SKM-1 (cell line): ENCODE data around the gene IL1F10.
"Not testable (repeated sequence)": the region's sequence is repeated elsewhere in the genome, so short reads cannot be mapped to it uniquely, and the experiment has no call there.

Experiments used
- DNase-seq: peaks from one replicate; lab custom pipeline; 2025; ENCODE audit not compliant: unreplicated experiment; lab: John Stamatoyannopoulos, UW

IL1F10 gene

DNA sequence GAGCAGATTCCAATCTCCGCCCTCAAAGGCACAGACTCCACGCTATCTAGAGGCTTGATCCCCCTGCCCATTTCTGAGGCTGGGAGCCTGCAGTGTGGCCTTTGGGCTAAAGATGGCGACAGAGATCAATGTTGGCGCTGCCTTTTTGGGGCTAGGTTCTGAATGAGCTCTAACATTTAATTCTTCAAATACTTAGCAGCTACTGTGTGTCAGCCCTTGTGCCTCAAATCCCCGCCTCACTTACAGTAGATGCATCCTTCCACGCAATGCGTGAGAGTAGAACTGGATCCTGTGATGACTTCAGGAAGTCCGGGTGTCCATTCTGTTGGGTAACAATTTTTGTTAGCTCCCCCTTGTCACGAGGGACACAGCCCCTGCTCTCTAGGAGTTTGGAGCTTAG lies 12.4 kb downstream of the IL1F10 start:
- no peak for DNase-seq

DNA sequence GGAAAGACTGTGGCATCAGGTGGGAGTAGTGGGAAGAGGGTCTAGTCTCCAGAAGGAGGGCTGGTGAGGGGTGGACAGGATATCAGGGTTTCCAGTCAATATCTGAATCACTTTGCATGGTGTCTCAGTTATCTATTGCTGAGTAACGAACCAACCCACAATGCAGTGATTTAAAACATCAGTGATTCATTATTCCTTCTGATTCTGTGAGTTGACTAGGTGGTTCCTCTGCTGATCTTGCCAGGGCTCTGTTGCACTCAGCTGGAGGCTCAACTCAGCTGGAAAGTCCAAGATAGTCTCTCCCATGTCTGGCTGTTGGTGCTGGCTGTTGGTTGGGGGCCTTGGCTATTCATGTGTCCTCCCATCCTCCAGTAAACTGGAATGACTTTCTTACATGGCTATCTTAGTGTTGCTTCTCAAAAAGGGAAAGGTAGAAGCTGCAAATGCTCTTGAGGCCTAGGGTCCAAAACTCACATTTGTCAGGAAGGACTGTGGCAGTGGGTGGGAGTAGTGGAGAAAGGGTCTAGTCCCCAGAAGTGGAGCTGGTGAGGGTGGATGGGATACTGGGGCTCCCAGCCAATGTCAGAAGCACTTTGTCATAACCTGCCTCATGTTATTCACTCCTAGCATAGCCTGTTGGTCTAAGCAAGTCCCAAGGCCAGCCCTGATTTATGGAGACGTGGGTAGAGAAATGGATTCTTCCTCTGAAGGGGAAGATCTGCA lies 13.9 kb downstream of the IL1F10 start:
- no peak for DNase-seq

DNA sequence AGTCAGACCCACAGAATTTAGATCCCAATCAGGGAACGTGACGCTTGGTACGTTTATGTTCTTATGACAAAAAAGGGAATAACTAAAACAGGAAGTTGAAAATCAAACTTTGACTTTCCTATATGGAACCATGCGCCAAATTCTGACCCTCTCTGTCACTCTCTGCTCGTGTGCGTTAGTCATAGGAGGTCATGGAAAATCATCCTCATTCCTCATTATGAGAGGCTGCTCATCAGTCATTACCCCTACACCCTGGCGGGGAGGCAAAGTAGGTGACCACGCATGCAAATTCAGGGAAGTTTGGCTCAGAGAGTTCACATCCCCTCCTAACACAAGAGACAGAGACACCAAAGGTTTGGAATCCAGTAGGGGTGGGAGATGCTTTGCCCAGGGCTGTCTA lies 15.5 kb downstream of the IL1F10 start:
- DNase-seq: no peak

DNA sequence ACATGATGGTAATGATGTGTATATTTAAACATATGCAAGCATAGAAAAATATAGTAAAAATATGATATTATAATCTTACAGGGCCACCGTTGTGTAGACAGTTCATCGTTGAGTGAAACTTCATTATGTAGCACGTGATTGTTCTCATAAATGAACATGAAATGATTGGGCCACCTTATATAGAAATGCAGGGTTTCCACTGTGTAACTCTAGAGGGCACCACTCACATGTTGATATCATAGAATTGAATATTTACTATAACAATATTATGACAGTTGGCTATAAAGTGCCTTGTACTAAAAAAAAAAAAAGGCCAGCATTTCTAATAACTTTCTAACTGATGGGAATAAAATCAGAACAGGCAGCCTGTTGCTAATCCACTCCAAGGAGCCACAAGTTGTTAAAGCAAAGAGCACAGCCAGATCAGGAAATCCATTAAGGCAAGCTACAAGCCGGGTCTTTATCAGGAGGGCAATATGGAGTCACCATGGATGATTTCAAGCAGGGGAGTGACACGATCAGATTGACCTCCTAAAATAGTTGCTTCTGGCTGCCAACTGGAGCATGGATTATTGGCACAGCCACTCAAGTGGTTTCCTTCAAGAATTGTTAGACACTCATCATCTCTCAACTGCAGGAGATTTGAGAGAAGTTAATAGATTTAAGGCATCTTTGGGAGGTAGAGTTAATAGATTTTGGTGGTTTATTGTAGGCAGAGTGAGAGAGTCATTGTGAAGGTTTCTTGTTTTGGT lies 16.7 kb downstream of the IL1F10 start:
- peak; percentile 8 for DNase-seq

DNA sequence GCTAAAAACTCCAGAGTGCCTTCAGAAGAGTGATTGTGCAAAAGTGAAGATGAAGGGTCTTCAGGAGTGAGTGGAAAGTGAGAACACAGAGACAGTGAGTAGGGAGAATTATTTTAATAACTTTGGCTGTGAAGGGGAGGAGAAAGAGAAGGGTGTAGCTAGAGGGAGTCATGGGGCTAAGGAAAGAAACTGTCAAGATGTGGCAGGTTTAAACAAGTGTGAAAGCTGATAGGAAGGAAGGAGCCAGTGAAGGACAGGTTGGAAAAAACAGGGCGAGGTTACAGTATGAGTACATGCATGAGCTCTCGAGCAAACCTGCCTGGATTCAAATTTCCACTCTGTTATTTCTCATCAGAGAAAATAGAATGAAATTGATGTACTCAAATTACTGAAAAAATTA lies 17.8 kb downstream of the IL1F10 start:
- DNase-seq: no peak

DNA sequence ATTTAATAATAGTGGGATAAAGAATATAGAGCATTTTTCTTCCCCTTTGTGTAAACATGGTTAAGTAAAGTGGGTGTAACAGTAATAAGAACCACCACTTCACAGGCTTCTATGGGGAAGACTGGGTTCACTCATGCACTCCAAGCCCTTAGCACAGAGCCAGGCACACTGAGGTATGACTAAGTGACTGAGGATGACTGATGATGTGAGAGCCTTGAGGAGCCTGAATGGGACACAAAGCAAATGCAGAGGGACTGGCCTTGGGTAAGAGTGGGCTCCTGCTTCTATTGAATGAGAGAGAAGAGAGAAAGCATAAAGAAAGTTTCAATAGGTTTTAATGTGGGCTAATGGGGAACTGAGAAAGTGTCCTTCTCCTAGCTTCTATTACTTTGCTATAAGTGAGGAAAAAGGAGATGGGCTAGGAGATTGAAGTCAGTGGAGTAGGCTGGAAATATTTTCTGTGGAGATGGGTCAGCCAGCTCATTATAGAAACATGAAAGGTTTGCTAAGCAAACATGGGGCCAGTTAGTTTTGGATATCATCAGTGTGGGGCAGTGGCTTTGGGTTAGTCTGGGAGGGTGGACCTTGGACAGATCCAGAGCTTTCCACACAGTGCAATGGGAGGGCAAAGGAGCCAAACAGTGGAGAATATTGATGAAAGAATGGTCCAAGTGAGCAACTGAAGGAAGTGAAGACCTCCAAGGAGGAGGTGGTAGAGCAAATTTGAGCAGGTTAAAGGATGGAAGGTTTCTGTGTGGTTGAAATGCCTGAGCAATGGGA lies 20.6 kb downstream of the IL1F10 start:
- no peak for DNase-seq

DNA sequence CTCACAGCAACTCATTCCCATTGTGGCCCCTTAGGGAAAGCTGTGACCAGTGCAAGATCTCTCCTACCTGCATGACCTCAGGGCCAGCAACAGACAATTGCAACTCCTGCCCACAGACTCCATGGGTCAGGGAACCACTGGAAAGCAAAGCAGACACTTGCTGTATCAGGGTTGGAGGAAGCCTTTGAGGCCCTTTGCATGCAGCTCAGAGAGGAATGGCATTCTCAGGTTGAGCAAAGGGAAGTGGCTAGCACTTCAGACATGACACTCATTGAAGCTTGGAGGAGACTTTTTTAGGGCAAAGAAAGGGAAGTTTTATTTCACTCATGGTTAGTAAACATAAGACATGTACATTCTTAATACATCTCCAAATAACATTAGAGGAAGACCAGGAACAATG lies 22.1 kb downstream of the IL1F10 start:
- peak; percentile 35 for DNase-seq

DNA sequence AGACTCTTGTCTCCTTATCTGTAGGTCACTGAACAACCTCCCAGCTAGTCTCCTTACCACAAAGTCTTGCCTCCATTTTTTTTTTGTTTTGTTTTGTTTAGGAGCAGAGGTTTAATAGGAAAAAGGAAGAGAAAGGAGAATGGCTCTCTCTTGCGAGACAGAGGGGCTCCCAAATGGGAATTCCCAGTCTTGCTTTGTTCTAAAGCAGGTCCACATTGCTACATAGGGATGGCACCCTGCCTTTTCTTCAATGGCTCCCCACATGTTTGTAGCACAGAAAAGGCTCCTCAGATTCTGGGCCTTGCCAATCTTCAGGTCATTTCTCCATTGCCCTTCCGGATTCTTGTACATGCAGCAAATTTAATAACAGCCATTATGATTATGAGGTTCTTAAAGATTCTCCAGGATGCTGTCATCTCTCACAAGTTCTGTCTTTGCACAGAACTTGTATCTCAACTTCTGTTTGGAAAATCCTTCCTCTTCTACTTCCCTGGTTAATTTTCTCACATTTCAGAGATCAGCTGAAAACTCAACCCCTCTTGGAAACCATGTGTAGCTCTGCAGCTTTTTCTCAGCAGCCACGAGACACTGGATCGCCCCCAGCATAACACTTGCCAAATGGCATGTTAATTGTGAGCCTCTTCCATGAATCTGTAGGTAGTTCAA lies 23.6 kb downstream of the IL1F10 start:
- no peak for DNase-seq

DNA sequence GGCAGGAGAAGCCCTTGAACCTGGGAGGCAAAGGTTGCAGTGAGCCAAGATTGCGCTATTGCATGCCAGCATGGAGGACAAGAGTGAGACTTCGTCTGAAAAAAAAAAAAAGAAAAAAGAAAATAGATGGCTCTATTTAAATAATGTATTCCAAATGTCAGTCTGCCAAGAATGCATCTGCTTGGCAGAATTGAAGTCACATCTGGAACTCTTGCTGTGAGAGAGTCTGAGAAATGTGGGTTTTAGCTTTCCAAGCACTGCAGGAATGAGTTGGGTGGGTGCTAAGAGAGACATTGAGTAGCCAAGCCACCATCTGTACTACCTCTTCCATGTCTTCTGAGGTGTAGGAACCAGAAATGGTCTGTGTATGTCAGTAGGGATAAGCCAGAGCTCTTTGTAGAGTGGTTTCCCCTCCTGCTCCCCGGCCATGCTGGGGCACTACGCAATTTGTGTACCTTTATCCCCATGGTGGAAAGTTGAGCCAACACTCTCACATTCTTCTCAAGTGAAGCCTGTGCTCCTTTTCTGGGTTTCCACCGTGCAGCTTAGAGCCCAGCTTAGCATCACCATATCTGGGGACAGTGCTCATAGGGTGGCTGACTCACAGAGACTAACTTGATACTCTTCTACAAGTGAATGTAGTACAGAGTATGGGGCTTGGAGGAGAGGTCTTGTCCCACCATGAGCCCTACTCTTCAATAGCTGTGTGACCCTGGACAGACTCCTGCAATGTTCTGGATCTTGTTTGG lies 25.3 kb downstream of the IL1F10 start:
- no peak for DNase-seq

DNA sequence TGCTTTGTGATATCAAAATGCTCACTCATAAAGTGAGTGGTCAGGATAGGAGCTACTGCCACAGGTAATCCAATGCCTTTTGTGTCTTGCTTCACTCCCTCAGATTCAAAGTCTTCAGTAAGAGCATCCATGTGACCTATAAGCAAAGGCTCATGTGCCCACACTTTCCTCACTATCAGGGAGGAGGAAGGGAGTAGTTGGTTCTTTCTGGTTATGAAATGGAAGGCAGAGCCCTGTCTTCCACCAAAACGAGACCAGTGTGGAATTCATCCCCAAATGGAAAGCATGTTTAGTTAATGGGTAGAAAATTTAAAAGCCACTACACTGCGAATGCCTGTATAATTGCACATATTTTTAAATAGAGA lies 25.8 kb downstream of the IL1F10 start:
- no peak for DNase-seq

DNA sequence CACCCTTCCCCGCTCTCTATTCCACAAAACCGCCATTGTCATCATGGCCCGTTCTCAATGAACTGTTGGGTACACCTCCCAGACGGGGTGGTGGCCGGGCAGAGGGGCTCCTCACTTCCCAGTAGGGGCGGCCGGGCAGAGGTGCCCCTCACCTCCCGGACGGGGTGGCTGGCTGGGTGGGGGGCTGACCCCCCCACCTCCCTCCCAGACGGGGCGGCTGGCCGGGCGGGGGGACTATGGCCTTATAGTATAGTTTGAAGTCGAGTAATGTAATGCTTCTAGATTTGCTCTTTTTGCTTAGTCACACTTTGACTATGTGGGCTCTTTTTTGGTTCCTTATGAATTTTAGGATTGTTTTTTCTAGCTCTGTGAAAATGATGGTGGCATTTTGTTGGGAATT lies 28.5 kb downstream of the IL1F10 start:
- DNase-seq: not testable (repeated sequence)

DNA sequence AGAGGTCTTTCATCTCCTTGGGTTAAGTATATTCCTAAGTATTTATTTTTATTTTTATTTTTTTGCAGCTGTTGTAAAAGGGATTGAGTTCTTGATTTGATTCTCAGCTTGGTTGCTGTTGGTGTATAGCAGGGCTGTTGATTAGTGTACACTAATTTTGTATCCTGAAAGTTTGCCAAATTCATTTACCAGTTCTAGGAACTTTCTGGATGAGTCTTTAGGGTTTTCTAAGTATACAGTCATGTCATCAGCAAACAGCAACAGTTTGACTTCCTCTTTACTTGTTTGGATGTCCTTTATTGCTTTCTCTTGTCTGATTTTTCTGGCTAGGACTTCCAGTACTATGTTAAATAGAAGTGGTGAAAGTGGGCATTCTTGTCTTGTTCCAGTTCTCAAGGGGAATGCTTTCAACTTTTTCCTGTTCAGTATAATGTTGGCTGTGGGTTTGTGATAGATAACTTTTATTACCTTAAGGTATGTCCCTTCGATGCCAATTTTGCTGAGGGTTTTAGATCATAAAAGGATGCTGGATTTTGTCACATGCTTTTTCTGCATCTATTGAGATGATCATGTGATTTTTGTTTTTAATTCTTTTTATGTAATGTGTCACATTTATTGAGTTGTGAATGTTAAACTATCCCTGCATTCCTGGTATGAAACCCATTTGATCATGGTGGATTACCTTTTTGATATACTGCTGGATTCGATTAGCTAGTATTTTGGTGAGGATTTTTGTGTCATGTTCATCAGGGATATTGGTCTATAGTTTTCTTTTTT lies 29.3 kb downstream of the IL1F10 start:
- DNase-seq: not testable (repeated sequence)

DNA sequence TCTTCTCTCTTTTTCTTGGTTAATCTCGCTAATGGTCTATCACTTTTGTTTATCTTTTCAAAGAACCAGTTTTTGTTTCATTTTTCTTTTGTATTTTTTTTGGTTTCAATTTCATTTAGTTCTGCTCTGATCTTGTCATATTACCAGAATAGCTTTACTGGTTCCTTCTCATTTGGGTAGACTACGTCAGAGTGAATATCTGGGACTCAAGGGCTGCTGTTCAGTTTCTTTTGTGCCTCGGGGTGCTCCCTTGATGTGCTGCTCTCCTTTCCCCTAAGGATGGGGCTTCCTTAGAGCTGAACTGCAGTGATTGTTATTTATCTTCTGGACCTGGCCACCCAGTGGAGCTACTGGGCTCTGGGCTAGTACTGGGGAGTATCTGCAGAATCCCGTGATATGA lies 30.3 kb downstream of the IL1F10 start:
- DNase-seq: no peak

DNA sequence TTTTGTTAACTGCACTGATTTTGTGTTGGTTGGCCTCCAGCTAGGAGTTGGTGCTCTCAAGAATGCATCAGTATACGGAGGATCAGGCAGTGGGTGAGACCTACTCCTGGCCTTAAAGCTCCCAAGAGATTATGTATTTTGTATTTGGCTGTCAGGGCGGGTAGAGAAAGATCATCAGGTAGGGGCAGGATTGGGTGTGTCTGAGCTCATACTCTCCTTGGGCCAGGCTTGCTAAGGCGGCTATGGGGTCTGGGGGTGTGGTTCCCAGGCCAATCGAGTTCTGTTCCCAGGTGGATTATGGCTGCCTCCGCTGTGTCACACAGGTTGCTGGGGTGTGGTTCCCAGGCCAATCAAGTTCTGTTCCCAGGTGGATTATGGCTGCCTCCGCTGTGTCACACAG lies 30.8 kb downstream of the IL1F10 start:
- no peak for DNase-seq

DNA sequence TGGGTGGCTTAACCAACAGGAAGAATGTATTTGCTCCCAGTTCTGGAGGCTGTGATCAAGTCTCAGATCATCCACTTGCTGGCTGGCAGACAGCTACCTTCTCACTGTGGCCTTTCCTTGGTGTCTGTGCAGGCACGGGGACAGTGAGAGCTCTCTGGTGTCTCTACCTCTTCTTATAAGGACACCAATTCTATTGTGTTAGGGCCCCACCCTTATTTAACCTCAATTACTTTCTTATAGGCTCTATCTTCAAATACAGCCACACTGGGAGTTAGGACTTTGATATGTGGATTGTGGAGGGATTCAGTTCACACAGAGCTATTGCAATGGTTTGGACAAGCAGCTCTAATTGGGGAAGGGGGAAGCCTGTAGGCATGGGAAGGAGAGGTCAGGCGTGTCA lies 34.4 kb downstream of the IL1F10 start:
- DNase-seq: no peak

DNA sequence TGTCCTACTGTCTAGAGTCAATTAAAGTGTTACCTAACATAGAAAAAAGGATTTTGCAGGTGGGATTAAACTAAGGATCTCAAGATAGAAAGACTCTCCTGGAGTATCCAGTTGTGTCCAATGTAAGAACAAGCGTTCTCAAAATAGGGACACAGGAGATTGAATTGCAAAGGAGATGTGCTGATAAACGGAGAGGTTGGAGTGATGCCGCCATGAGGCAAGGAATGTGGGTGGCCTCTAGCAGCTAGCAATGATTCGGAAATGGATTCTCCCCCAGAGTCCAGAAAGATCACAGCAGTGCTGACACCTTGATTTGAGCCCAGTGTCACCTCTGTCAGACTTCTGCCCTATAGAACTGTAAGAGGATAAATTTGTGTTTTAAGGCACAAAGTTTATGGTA lies 35.5 kb downstream of the IL1F10 start:
- DNase-seq: no peak

DNA sequence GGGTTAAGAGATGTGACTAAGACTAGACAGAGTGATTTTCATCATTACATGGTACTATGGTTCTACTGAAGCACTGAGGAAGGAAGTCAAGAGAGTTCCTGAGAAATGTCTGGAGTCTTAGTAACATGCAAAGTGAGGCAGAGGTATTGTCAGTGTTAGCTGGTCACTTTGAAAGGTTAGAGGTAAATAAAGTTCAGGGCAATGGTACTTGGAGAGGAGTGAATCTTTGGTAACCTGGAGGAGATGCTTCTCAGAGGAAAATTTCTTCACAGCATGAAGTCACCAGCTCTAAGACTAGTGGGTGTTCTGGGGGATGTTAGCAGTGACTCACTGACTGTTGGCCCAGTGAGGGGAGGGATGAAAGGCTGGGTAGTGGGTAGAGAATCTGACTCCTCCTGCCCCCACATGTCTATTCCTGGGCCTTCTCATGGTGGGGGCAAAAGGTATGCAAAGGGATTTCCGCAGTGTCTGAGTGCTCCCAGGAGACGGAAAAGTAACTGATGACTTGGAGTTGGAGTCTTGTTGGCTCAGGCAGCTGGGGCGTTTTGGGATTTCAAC lies 36.4 kb downstream of the IL1F10 start:
- no peak for DNase-seq

DNA sequence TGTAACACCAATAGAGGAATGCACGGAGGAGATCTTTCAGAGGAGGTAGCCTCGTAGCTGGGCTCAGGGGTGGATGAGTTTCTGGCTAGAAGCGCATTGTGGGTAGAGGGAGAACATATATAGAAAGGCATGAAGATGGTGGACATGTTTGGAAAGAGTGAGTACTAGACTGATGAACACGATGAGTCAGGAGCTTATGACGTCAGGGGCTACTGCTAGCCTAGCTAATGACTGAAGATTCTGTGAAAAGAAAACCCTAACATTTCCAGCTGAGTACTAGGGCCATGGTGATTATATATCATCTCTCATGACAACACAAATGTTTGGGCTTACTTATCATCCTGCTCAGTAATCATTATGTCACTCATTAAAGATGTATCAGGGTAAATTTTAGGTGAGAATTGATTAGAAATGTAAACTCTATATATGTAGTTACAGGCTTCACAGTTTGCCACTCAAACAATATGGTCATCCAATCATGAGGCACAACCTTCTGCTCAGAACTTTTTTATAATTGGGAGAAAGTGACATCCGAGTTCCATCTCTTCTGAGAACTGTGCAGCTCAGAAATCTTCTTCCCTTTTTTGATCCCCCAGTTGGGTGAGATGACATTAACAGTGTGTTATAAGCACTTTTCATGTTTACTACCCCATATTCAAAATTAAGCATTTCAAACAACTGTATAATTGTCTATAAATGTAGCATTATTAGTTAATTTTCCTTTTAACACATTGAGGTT lies 37.4 kb downstream of the IL1F10 start:
- DNase-seq: no peak

DNA sequence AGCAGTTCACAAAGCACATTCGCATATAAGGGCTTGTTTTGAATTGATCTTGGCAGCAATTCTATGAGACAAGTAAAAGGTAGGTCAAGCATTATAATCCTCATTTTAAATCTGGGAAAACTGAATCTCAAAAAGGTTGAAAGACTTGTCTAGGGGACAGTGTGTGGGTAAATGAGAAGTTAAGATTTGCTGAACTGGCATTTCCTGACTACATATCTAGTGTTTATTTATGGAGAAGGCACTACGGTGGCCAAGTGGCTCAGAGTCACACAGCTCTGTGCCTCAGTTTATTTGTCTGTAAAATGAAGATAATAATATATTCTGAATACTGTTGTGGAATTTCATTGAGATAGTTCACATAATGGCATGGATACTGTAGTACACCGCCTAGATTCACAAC lies 43.4 kb downstream of the IL1F10 start:
- no peak for DNase-seq
